AG08396 (cell line): Measurements from ENCODE around the gene PSMA4.
"Not testable (repeated sequence)": the region's sequence is repeated elsewhere in the genome, so short reads cannot be mapped to it uniquely, and the experiment has no call there.

Source experiments
- DNase-seq: peaks from one replicate; pipeline ENCODE4 v3.0.0; 2012; ENCODE audit warnings: low spot score, mixed read lengths

PSMA4 gene

GRCh38 chr15:78551902-78552301, 11.7 kb downstream of the PSMA4 start:
- no peak for DNase-seq

- DNase-seq, result no peak
Measured at GRCh38 chr15:78552597-78552996, 12.4 kb downstream of the PSMA4 start.

GRCh38 chr15:78560201-78560600, 20.0 kb downstream of the PSMA4 start:
- not testable (repeated sequence) for DNase-seq

- DNase-seq, result no peak
Measured at GRCh38 chr15:78561490-78561889, 21.2 kb downstream of the PSMA4 start.

- no peak for DNase-seq
Measured at GRCh38 chr15:78563092-78563491, 22.8 kb downstream of the PSMA4 start.

GRCh38 chr15:78564743-78565096, 24.5 kb downstream of the PSMA4 start:
- no peak for DNase-seq

DNA sequence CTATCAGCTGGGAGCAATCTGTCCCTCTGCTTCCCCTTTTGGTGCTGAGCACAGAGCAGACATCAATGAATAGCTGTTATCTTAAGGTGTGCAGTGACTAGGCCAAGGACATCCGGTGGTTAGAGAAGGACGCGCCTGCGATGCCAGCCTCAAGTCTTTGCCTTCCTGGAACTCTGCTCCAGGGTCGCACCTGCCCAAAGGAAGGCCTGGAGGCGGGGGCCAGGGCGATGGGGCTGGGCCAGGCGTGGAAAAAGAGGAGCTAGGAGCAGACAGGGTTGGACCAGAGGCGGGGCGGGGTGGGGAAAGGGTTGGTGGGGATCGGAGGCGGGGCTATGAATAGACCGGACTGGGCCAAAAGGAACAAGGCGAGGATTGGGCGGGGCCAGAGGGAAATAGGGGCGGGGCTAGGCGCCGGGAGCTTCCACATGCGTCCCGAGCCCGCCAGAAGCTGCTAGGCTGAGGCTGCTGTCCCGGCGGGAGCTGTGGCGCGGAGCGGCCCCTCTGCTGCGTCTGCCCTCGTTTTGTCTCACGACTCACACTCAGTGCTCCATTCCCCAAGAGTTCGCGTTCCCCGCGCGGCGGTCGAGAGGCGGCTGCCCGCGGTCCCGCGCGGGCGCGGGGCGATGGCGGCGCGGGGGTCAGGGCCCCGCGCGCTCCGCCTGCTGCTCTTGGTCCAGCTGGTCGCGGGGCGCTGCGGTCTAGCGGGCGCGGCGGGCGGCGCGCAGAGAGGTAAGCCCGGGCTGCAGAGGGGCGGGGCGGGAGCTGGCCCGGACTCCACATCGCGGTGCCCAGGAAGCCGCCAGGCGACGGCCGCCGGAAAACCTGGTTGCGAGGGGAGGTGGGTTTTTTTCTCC, 25.1 kb downstream of the PSMA4 start, which contains the start of gene CHRNA5:
Gene CHRNA5 (plus strand): TSS at position 424 of the 854 bp plus-strand sequence. CDS start 200 bp downstream, at position 624.
- DNase-seq, result peak; percentile 86

GRCh38 chr15:78565951-78566774, 25.9 kb downstream of the PSMA4 start:
- DNase-seq, result peak; percentile 51

- no peak for DNase-seq
Measured at GRCh38 chr15:78567531-78567930, 27.3 kb downstream of the PSMA4 start.

DNA sequence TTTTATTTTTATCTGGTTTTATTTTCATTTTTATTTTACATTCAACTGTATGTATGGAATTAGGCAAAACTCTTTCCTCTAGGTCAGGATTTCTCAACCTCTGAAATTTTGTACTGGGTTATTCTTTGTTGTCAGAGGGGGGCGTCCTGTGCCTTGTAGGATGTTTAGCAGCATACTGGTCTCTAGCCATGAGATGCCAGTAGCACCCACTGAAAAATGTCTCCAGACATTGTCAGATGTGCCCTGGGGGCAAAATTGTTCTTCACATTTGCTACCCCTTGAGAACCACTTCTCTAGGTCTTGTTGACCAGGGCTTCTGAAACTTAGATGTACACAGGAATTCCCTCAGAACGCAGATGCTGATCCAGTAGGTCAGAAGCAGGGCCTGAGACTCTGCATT, 30.5 kb downstream of the PSMA4 start:
- DNase-seq, result no peak

DNA sequence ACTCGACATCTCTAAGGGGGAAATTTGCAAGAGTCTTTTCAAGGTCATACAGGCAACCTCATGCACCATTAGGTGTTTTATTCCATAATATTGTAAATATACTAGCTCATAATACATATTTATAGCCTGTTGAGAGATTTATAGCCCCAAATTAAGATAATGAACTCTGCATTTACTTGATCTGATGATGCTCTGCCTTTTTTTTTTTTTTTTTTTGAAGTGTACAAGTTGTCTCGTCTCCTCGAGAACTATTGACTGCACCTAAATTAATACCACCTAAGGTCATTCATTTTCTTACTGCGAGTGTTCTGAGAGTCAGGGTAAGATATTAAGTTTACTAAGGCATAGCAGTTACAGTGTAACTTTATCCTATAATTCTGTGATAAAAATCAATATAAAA, 31.1 kb downstream of the PSMA4 start:
- DNase-seq, result no peak

GRCh38 chr15:78573416-78573815, 33.2 kb downstream of the PSMA4 start:
- no peak for DNase-seq

DNA sequence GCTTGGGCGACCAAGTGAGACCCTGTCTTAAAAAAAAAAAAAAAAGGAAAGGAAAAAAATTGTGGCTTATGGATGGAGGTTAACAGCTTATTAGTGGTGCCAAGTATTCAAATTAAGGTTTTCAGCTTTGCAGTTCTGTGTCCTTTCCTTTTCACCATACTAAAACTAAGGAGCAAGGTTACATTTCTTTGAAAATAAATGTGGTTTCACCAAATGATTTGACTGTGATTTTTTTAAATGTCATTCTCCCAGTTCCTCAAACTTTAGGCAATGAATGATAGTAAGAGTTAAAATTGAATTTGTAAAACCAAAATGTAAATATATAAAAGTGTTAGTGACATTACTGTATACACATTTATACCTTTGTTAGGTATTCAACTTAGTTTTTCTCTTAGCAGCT, 34.7 kb downstream of the PSMA4 start:
- no peak for DNase-seq

GRCh38 chr15:78597583-78597982, 57.3 kb downstream of the PSMA4 start:
- DNase-seq, result no peak

DNA sequence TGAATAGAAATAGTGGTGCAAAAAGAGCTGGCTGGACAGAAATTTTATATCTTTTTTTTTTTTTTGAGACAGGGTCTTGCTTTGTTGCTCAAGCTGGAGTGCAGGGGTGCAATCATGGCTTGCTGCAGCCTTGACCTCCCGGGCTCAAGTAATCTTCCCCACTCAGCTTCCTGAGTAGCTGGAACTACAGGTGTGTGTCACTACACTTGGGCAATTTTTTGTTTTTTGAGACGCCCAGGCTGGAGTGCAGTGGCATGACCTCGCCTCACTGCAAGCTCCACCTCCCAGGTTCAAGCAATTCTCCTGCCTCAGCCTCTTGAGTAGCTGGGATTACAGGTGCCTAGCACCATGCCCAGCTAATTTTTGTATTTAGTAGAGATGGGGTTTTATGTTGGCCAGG, 58.1 kb downstream of the PSMA4 start:
- DNase-seq, result no peak

DNA sequence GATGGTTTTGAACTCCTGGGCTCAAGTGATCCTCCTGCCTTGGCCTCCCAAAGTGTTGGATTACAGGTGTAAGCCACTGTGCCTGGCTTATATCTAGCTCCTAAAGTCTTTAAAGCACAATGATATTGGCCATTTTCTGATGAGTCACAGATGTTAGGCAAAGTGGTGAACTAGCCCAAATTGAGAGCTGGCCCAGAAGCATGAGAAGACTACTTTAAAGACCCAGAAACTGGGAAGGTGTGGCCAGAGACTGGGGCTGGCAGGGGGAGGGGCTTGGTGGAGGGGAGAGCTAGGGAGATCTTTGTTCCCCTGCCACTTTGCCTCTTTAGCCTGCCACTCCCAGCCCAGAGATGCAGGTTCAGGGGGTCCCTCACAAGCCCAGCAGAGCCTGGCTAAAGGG, 58.9 kb downstream of the PSMA4 start:
- DNase-seq, result no peak
